CD4-positive, alpha-beta T cell (primary cell): ENCODE measurements around the gene DNAJC11. TPM values are rescaled to one million over a fixed set of nuclear protein-coding genes. Genes with fewer than 3 reads are reported as not detected.

Experiments
- ATAC-seq: fragments of 200-7000 bp; cut with Tn5 transposase; one replicate; pipeline ENCODE4 v1.10.0; 2022; ENCODE audit warnings: mild to moderate bottlenecking; ENCODE audit not compliant: poor library complexity
- CTCF ChIA-PET: fragments of 350-600 bp; sonication (Branson Sonifier 250); formaldehyde crosslinking; loops from one replicate; lab custom pipeline; 2021; ENCODE audit warnings: antibody characterized with exemption, inconsistent platforms; lab: Charles Lee
- POLR2A ChIA-PET: fragments of 350-600 bp; sonication (Branson Sonifier 250); formaldehyde crosslinking; loops from one replicate; lab custom pipeline; 2021; ENCODE audit warnings: antibody characterized with exemption, inconsistent platforms; lab: Charles Lee
- DNase-seq, 14 experiments: peaks; one replicate each; pipeline ENCODE4 v3.0.0-alpha.2; 2013 to 2020; ENCODE audit warnings: mixed read lengths in 2 of 14
- H3K27ac ChIP-seq, 2 donors: one replicate each; pipeline versions ENCODE4 v1.5.1 to v1.7.0; 2013; ENCODE audit warnings: low read length in 2 of 2, low read depth in 1 of 2, mild to moderate bottlenecking in 1 of 2
- H3K27me3 ChIP-seq, 2 experiments: 1 replicate in 1 of 2; 2 replicates in 1 of 2; pipeline versions ENCODE4 v1.6.1 to v1.7.0; 2013; ENCODE audit warnings: low read length in 2 of 2, control low read depth in 1 of 2, mild to moderate bottlenecking in 1 of 2, moderate library complexity in 1 of 2; ENCODE audit not compliant: insufficient read depth in 2 of 2, control insufficient read depth in 1 of 2
- H3K36me3 ChIP-seq: one replicate; pipeline ENCODE4 v1.6.1; 2013; ENCODE audit warnings: low read length, control low read depth; ENCODE audit not compliant: insufficient read depth
- H3K4me1 ChIP-seq: one replicate; pipeline ENCODE4 v1.6.1; 2013; ENCODE audit warnings: low read length, control low read depth; ENCODE audit not compliant: insufficient read depth
- H3K4me3 ChIP-seq: one replicate; pipeline ENCODE4 v1.5.1; 2013; ENCODE audit warnings: mild to moderate bottlenecking, low read length, moderate library complexity
- H3K9me3 ChIP-seq, 2 experiments: 1 replicate in 1 of 2; 2 replicates in 1 of 2; pipeline versions ENCODE4 v1.6.1 to v1.7.0; 2013; ENCODE audit warnings: low read length in 2 of 2, mild to moderate bottlenecking in 2 of 2, control low read depth in 1 of 2, moderate library complexity in 1 of 2; ENCODE audit not compliant: control insufficient read depth in 1 of 2, insufficient read depth in 1 of 2
- H3K27ac Mint-ChIP-seq: one replicate; pipeline ENCODE4 v1.8.0; 2020; ENCODE audit warnings: mixed read lengths
- H3K27me3 Mint-ChIP-seq: one replicate; pipeline ENCODE4 v1.8.0; 2021; ENCODE audit warnings: mixed read lengths
- H3K36me3 Mint-ChIP-seq: one replicate; pipeline ENCODE4 v1.8.0; 2021; ENCODE audit warnings: low read depth, mixed read lengths
- H3K4me1 Mint-ChIP-seq: one replicate; pipeline ENCODE4 v1.8.0; 2021; ENCODE audit warnings: low read depth, mixed read lengths
- H3K4me3 Mint-ChIP-seq: one replicate; pipeline ENCODE4 v1.8.0; 2020; ENCODE audit warnings: mild to moderate bottlenecking, mixed read lengths
- H3K9me3 Mint-ChIP-seq: one replicate; pipeline ENCODE4 v1.8.0; 2020; ENCODE audit warnings: mixed read lengths
- CTCF ChIP-seq: fragments of 200-600 bp; IDR thresholded peaks from one replicate; pipeline ENCODE4 v1.8.0; 2022; ENCODE audit warnings: antibody characterized with exemption, mild to moderate bottlenecking
- intact Hi-C, 2 experiments: fragments of 100-400 bp; cut with DNase I in 1 of 2; cut with micrococcal nuclease in 1 of 2; formaldehyde crosslinking; loops; one replicate each; pipeline versions ENCODE4 v1.15.1 to v1.9.0; 2023 to 2025; cut with DNase I, micrococcal nuclease
- total RNA-seq, 174 experiments: library from RNA in 2 of 174; stranded (reverse) in 2 of 174; gene quantifications; one replicate each; pipeline ENCODE4 v1.2.3 and lab custom pipeline; 2021 to 2026

The DNAJC11 gene
- total RNA-seq, 2 experiments from 2014 or later = 20.6 to 24.0 TPM

- no peaks in the 10 kb centered on the region for H3K27me3 Mint-ChIP-seq
- H3K36me3 ChIP-seq = peaks cover 49% of the 10 kb centered on the region
- no peak overlapping the region for H3K4me3 Mint-ChIP-seq
- DNase-seq (no peak), ATAC-seq (no peak)
- intact Hi-C loops = loop anchor here in 1 of 2 experiments (5.0 kb wide), 1 partner anchor 77 kb away; the partner anchor contains the start of gene NOL9
- H3K36me3 Mint-ChIP-seq = peaks cover 47% of the 10 kb centered on the region
- H3K9me3 Mint-ChIP-seq = no peaks in the 10 kb centered on the region
- POLR2A ChIA-PET = no interaction called here
- H3K27ac ChIP-seq = no peak overlapping the region
- no peak overlapping the region for H3K27ac Mint-ChIP-seq
- H3K9me3 ChIP-seq = no peaks in the 10 kb centered on the region
- no peak overlapping the region for H3K4me3 ChIP-seq
- CTCF ChIA-PET = no interaction called here
- no peaks in the 10 kb centered on the region for H3K27me3 ChIP-seq
- peaks cover 31% of the 10 kb centered on the region for H3K4me1 ChIP-seq
- H3K4me1 Mint-ChIP-seq = peaks cover 29% of the 10 kb centered on the region
- TF ChIP-seq CTCF = no peak
Measured at GRCh38 chr1:6628971-6629479, 72.6 kb downstream of the DNAJC11 start.

- POLR2A ChIA-PET = no interaction called here
- intact Hi-C loops = loop anchor here in 1 of 2 experiments (5.0 kb wide), 1 partner anchor 76 kb away; the partner anchor contains the start of gene NOL9
Measured at GRCh38 chr1:6627841-6628545, 73.6 kb downstream of the DNAJC11 start.

GRCh38 chr1:6627031-6627430, 74.6 kb downstream of the DNAJC11 start:
- no peaks in the 10 kb centered on the region for H3K27me3 Mint-ChIP-seq
- Histone ChIP-seq H3K27ac (no peak overlapping the region), H3K9me3 (no peaks in the 10 kb centered on the region), H3K27me3 (no peaks in the 10 kb centered on the region), H3K4me3 (no peak overlapping the region), H3K36me3 (peaks cover 29% of the 10 kb centered on the region), H3K4me1 (peaks cover 31% of the 10 kb centered on the region)
- DNase-seq (no peak), ATAC-seq (no peak)
- peaks cover 29% of the 10 kb centered on the region for H3K4me1 Mint-ChIP-seq
- H3K36me3 Mint-ChIP-seq = peaks cover 39% of the 10 kb centered on the region
- no peak overlapping the region for H3K27ac Mint-ChIP-seq
- ChIA-PET CTCF (interaction anchor here (0.8 kb wide), 1 partner anchor 73 kb away, joined by 3 read pairs; the partner anchor contains the start of gene NOL9), POLR2A (no interaction called here)
- intact Hi-C loops = loop anchor here in 1 of 2 experiments (5.0 kb wide), 1 partner anchor 75 kb away; the partner anchor contains the start of gene NOL9
- TF ChIP-seq CTCF = no peak
- no peaks in the 10 kb centered on the region for H3K9me3 Mint-ChIP-seq
- peak overlapping the region; percentile 94 for H3K4me3 Mint-ChIP-seq

More at GRCh38 chr1:6627841-6628545, 73.6 kb downstream of the DNAJC11 start:
- Histone ChIP-seq H3K4me3 (no peak overlapping the region), H3K36me3 (peaks cover 39% of the 10 kb centered on the region), H3K27ac (no peak overlapping the region), H3K4me1 (peaks cover 31% of the 10 kb centered on the region), H3K27me3 (no peaks in the 10 kb centered on the region), H3K9me3 (no peaks in the 10 kb centered on the region)
- ATAC-seq = no peak
- TF ChIP-seq CTCF = no peak
- no peak overlapping the region for H3K27ac Mint-ChIP-seq
- H3K36me3 Mint-ChIP-seq = peaks cover 37% of the 10 kb centered on the region
- no peaks in the 10 kb centered on the region for H3K27me3 Mint-ChIP-seq
- H3K4me3 Mint-ChIP-seq = peak overlapping the region; percentile 36
- H3K4me1 Mint-ChIP-seq = peaks cover 29% of the 10 kb centered on the region
- DNase-seq = no peak
- CTCF ChIA-PET = no interaction called here
- H3K9me3 Mint-ChIP-seq = no peaks in the 10 kb centered on the region
